SU-DHL-6 (cell line): ENCODE results near the gene ZNF346.

Source experiments
- H2AFZ ChIP-seq: fragments of 200-600 bp; sonication (generic); 2 replicates; pipeline ENCODE4 v1.6.1; 2014; ENCODE audit warnings: low read depth, mild to moderate bottlenecking, moderate library complexity, mixed read lengths, antibody characterized with exemption, low read length; ENCODE audit not compliant: severe bottlenecking
- H3F3A ChIP-seq: fragments of 200-600 bp; shearing (Covaris generic); 2 replicates; pipeline ENCODE4 v1.6.0; 2016; ENCODE audit warnings: antibody characterized with exemption, mild to moderate bottlenecking; ENCODE audit not compliant: insufficient read depth
- H3K27ac ChIP-seq: fragments of 200-600 bp; sonication (generic); 2 replicates; pipeline ENCODE4 v1.5.1; 2016; ENCODE audit warnings: low read depth, mild to moderate bottlenecking, low read length, moderate library complexity, mixed read lengths
- H3K27me3 ChIP-seq: fragments of 200-600 bp; sonication (generic), shearing (Covaris generic); 2 replicates; pipeline ENCODE4 v1.6.0; 2014; ENCODE audit warnings: mild to moderate bottlenecking, low read length
- H3K36me3 ChIP-seq: fragments of 200-600 bp; sonication (generic); 2 replicates; pipeline ENCODE4 v1.6.1; 2014; ENCODE audit warnings: mild to moderate bottlenecking, low read length, mixed read lengths
- H3K4me2 ChIP-seq: fragments of 300-600, 200-600 bp; shearing (Covaris generic), sonication (generic); 2 replicates; pipeline ENCODE4 v1.6.0; 2014; ENCODE audit warnings: low read length, low read depth, mild to moderate bottlenecking; ENCODE audit not compliant: poor library complexity, severe bottlenecking
- H3K4me3 ChIP-seq: fragments of 200-600 bp; sonication (generic); 2 replicates; pipeline ENCODE4 v1.5.1; 2014; ENCODE audit warnings: antibody characterized with exemption, low read length, mild to moderate bottlenecking, mixed read lengths; ENCODE audit not compliant: insufficient read depth, poor library complexity, severe bottlenecking
- H3K79me2 ChIP-seq: fragments of 200-600 bp; sonication (generic); 2 replicates; pipeline ENCODE4 v1.6.1; 2014; ENCODE audit warnings: mild to moderate bottlenecking, low read length, moderate library complexity; ENCODE audit not compliant: insufficient read depth
- H3K9ac ChIP-seq: fragments of 200-600 bp; sonication (generic); 2 replicates; pipeline ENCODE4 v1.7.0; 2014; ENCODE audit warnings: mild to moderate bottlenecking, low read length
- H3K9me2 ChIP-seq: fragments of 200-600 bp; sonication (generic); replicated peaks from 2 replicates; pipeline ENCODE4 v1.6.1; 2014; ENCODE audit warnings: low read length; ENCODE audit not compliant: insufficient read depth
- H3K9me3 ChIP-seq: fragments of 200-600 bp; sonication (generic); 2 replicates; pipeline ENCODE4 v1.6.1; 2014; ENCODE audit warnings: low read length, mixed read lengths; ENCODE audit not compliant: insufficient read depth
- H4K20me1 ChIP-seq: fragments of 200-600 bp; sonication (generic); 2 replicates; pipeline ENCODE4 v1.6.1; 2014; ENCODE audit warnings: low read depth, mild to moderate bottlenecking, antibody characterized with exemption, low read length, moderate library complexity, mixed read lengths
- CTCF ChIP-seq: fragments of 200-600 bp; sonication (generic); IDR thresholded peaks from one replicate; pipeline ENCODE4 v1.5.1; 2017; ENCODE audit warnings: antibody characterized with exemption, mild to moderate bottlenecking, low read length, moderate library complexity; ENCODE audit not compliant: insufficient read depth, poor library complexity, severe bottlenecking
- EZH2phosphoT487 ChIP-seq: fragments of 200-600 bp; sonication (generic), shearing (Covaris generic); conservative IDR thresholded peaks from 2 replicates; pipeline ENCODE4 v1.6.1; 2018; ENCODE audit warnings: mild to moderate bottlenecking, antibody characterized with exemption, low read length, moderate library complexity, mixed read lengths

The ZNF346 gene

GRCh38 chr5:177018341-177018740 is 4.2 kb upstream of the ZNF346 start:
- Histone ChIP-seq H3K79me2 (peaks cover 26% of the 10 kb centered on the region), H3K27ac (no peak overlapping the region), H3K9ac (no peak overlapping the region), H3K36me3 (no peaks in the 10 kb centered on the region), H3F3A (0 out of 2 replicates have a peak, but pooled peaks cover 3% of the 10 kb centered on the region), H4K20me1 (no peaks in the 10 kb centered on the region), H3K9me3 (no peaks in the 10 kb centered on the region), H2AFZ (no peak overlapping the region), H3K27me3 (no peaks in the 10 kb centered on the region), H3K9me2 (no peaks in the 10 kb centered on the region), H3K4me3 (no peak overlapping the region), H3K4me2 (no peak overlapping the region)
- TF ChIP-seq EZH2phosphoT487 (no peak), CTCF (no peak)

- Histone ChIP-seq H3K79me2 (peaks cover 41% of the 10 kb centered on the region), H3K9me3 (no peaks in the 10 kb centered on the region), H3K9me2 (no peaks in the 10 kb centered on the region), H4K20me1 (no peaks in the 10 kb centered on the region), H2AFZ (no peak overlapping the region), H3K4me3 (no peak overlapping the region), H3K27ac (no peak overlapping the region), H3K4me2 (no peak overlapping the region), H3K36me3 (no peaks in the 10 kb centered on the region), H3K9ac (no peak overlapping the region), H3F3A (0 out of 2 replicates have a peak, but pooled peaks cover 3% of the 10 kb centered on the region), H3K27me3 (no peaks in the 10 kb centered on the region)
- no peak for TF ChIP-seq EZH2phosphoT487
- TF ChIP-seq CTCF: no peak
Observed at GRCh38 chr5:177020033-177020432, 2.5 kb upstream of the ZNF346 start.

- Histone ChIP-seq H4K20me1 (no peaks in the 10 kb centered on the region), H3K79me2 (peaks cover 69% of the 10 kb centered on the region), H3K36me3 (no peaks in the 10 kb centered on the region), H3K27ac (peak overlapping the region; percentile 69), H3K9me3 (no peaks in the 10 kb centered on the region), H3K4me2 (peak overlapping the region; percentile 99), H3K27me3 (no peaks in the 10 kb centered on the region), H2AFZ (no peak overlapping the region), H3K4me3 (peak overlapping the region; percentile 87), H3K9ac (peak overlapping the region; percentile 99), H3K9me2 (no peaks in the 10 kb centered on the region), H3F3A (0 out of 2 replicates have a peak, but pooled peaks cover 8% of the 10 kb centered on the region)
- TF ChIP-seq CTCF: no peak
- TF ChIP-seq EZH2phosphoT487: no peak
Observed at GRCh38 chr5:177023303-177023664, 788 bp downstream of the ZNF346 start.
